Adipocyte (in vitro differentiated cells): ENCODE data around the gene TMEM87B.
"Not testable (repeated sequence)": the region's sequence is repeated elsewhere in the genome, so short reads cannot be mapped to it uniquely, and the experiment has no call there.

Experiments used
- DNase-seq: peaks from one replicate; pipeline ENCODE4 v3.0.0-alpha.2; 2015; ENCODE audit warnings: low read depth
- H3K27me3 ChIP-seq: replicated peaks from 2 replicates; pipeline ENCODE4 v1.7.0; 2013; ENCODE audit warnings: mild to moderate bottlenecking, low read length, moderate library complexity; ENCODE audit not compliant: control insufficient read depth, insufficient read depth
- H3K36me3 ChIP-seq: 2 replicates; pipeline ENCODE4 v1.7.0; 2013; ENCODE audit warnings: low read length, mild to moderate bottlenecking, moderate library complexity; ENCODE audit not compliant: control insufficient read depth, insufficient read depth, severe bottlenecking
- H3K4me1 ChIP-seq: 2 replicates; pipeline ENCODE4 v1.7.0; 2013; ENCODE audit warnings: mild to moderate bottlenecking, low read length, moderate library complexity; ENCODE audit not compliant: control insufficient read depth, insufficient read depth
- H3K4me3 ChIP-seq: 2 replicates; pipeline ENCODE4 v1.7.0; 2013; ENCODE audit warnings: mild to moderate bottlenecking, low read length, moderate library complexity
- H3K9ac ChIP-seq: 2 replicates; pipeline ENCODE4 v1.7.0; 2013; ENCODE audit warnings: mild to moderate bottlenecking, low read length, moderate library complexity
- H3K9me3 ChIP-seq: 2 replicates; pipeline ENCODE4 v1.7.0; 2013; ENCODE audit warnings: mild to moderate bottlenecking, low read length, moderate library complexity; ENCODE audit not compliant: control insufficient read depth

Gene TMEM87B

DNA sequence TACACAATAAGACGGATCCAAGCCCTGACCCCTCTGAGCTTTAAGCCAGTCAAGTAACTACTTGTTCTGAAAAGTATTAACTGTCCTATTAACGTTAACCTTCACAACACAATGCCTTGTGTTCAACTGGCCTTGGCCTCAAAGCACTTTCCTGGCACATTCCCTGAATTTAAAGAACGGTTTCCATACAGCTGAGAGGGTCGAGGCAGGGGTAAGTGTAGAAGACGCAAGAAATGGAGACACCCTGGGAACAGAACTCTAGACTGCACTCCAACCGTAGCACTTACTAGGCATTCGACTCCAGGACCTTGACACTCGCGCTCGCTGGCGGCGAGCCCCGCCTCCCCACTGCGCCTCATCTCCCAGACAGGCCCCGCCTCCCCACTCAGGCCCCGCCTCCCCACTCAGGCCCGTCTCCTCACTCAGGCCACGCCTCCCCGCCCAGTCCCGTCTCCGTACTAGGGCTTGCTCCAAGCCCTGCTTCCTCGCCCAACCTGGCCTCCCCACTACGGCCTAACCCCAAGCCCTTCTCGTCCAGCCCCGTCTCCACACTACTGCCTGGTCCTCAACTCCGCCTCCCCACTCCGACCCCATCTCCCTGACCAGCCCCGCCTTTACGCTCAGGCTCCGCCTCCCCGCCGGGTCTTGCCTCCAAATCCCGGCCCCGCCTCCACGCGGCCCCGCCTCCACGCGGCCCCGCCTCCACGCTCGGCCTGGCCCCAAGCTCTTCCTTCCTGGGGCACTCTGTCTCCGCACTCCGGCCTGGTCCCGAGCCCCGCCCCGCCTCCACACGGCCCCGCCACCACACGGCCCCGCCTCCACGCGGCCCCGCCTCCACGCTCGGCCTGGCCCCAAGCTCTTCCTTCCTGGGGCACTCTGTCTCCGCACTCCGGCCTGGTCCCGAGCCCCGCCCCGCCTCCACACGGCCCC, 887 bp upstream of the TMEM87B start:
- Histone ChIP-seq H3K9me3 (no peaks in the 10 kb centered on the region), H3K36me3 (no peaks in the 10 kb centered on the region), H3K9ac (peak overlapping the region; percentile 77), H3K4me3 (peak overlapping the region; percentile 82), H3K27me3 (no peaks in the 10 kb centered on the region), H3K4me1 (peaks cover 25% of the 10 kb centered on the region)
- DNase-seq, result peak; percentile 98

DNA sequence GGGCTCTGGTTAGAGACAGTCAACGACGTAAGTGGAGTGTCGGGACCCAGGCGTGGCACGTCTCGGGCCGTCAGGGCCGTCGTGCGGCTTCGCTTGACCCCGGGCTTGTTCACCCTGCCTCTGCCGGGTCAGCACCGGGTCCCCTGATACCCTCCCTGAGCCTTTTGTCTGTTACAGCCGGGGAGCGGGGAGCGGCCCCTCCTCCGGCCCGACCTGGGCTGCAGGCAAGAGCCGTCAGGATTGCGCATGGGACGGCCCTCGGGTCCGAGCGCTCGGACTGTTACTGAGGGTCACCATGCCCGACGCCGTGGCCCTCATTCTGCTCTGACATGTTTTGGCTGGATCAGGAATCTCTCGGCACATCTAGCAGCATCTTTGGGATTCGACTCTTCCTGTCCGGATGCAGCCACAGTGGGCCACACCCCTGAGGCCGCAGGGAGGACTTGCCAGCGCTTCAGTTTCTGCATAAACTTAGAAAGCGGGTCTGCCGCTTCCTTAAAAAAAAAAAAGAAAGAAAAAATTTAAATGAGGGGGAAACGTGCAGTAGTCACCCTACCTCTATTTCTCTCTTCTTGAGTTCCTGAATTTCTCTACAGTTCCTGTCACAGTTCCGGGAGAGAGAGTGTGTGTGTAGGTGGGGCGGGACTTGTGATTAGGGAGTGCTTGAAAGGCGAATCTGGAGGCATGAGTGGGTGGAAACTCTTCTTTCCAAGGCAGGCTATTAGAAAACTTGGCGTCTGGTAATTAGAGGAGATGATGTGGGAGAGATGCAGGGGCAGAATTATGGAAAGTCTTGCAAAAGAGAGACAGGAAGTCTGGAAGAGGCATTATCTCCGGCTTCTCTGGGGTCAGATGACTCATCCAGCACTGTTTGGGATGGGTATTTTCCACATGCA, 909 bp downstream of the TMEM87B start:
- peak overlapping the region; percentile 98 for H3K9ac ChIP-seq
- H3K27me3 ChIP-seq, result no peaks in the 10 kb centered on the region
- peak overlapping the region; percentile 95 for H3K4me3 ChIP-seq
- peak; percentile 89 for DNase-seq
- peaks cover 7% of the 10 kb centered on the region for H3K36me3 ChIP-seq
- no peaks in the 10 kb centered on the region for H3K9me3 ChIP-seq
- peaks cover 25% of the 10 kb centered on the region for H3K4me1 ChIP-seq

DNA sequence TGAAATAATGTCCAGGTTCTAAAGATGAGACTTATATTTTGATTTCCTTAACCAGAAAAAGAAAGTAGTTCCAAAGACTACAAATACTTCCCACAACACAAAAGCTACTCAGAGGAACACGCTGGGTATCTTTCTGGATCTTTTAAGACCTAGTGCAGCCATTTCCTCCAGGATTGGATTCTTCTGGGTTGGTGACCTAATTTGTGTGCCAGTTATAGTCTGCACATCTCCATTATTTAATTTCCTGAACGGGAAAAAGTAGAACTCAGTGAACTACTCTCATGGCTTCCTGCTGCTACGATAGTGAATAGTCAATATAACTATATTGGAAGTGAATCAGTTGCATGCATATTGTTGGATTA, 1.5 kb downstream of the TMEM87B start:
- Histone ChIP-seq H3K9ac (peak overlapping the region; percentile 98), H3K9me3 (no peaks in the 10 kb centered on the region), H3K36me3 (peaks cover 14% of the 10 kb centered on the region), H3K27me3 (no peaks in the 10 kb centered on the region), H3K4me3 (peak overlapping the region; percentile 95), H3K4me1 (peaks cover 25% of the 10 kb centered on the region)
- DNase-seq, result no peak

DNA sequence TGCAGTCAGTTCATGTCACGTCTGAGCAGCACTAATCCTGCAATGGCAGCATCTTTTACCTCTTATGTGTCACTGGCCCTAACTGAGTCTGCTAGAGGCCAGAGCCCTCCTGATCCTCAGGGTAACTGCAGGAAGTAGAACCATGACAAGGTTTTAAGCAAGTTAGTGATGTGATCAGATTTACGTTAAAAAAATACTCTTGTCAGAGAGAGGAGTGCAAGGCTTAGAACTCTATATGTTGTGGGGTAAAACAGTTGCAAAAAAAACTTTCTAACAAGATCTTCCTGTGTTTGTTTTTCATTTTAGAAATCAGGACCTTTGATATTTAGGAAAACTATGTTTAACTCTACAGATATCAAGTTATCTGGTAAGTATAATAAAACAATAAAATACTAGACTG, 4.6 kb downstream of the TMEM87B start:
- no peaks in the 10 kb centered on the region for H3K27me3 ChIP-seq
- peaks cover 20% of the 10 kb centered on the region for H3K4me1 ChIP-seq
- no peak for DNase-seq
- H3K9ac ChIP-seq, result no peak overlapping the region
- H3K9me3 ChIP-seq, result no peaks in the 10 kb centered on the region
- no peak overlapping the region for H3K4me3 ChIP-seq
- H3K36me3 ChIP-seq, result peaks cover 44% of the 10 kb centered on the region

DNA sequence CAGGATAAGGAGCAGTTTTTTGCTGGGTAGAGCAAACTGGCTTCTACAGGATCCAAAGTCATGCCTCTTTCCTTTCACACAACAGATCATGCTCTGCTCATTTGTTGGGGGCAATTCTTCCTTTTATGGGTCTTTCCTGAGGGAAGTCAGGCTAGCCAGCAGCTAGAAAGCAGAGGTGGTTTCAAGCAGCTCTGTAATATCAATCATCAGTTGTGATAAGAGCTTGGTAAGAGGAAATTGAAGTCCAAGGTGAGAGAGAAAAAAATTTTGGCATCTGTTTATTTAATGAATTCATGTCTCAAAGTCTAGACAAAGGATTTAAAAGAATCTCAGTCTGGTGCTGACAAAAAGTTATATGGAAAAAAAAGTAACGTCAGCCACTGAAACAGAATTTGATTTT, 6.2 kb downstream of the TMEM87B start:
- no peaks in the 10 kb centered on the region for H3K27me3 ChIP-seq
- H3K9ac ChIP-seq, result no peak overlapping the region
- peaks cover 33% of the 10 kb centered on the region for H3K4me1 ChIP-seq
- no peak for DNase-seq
- no peak overlapping the region for H3K4me3 ChIP-seq
- peaks cover 52% of the 10 kb centered on the region for H3K36me3 ChIP-seq
- no peaks in the 10 kb centered on the region for H3K9me3 ChIP-seq

DNA sequence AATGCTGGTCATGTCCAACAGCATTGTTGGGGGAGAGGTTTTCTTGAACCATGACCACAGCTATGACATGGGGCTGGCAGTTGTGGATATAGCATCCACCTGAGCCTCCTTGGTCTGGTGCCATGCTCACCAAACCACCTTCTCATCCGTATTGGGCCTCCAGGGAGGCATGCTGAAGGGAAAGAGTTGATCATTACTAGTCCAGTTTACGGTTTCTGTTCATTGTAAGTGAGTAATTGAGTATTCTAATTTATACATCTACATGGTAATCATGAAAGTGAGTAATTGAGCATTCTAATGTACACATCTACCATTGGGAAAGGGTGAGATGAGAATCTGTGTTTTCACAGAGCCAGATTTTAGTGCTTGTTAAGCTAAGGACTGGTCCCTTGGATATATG, 6.8 kb downstream of the TMEM87B start:
- Histone ChIP-seq H3K27me3 (no peaks in the 10 kb centered on the region), H3K4me1 (peaks cover 32% of the 10 kb centered on the region), H3K36me3 (peaks cover 57% of the 10 kb centered on the region), H3K4me3 (no peak overlapping the region), H3K9ac (no peak overlapping the region), H3K9me3 (no peaks in the 10 kb centered on the region)
- no peak for DNase-seq

DNA sequence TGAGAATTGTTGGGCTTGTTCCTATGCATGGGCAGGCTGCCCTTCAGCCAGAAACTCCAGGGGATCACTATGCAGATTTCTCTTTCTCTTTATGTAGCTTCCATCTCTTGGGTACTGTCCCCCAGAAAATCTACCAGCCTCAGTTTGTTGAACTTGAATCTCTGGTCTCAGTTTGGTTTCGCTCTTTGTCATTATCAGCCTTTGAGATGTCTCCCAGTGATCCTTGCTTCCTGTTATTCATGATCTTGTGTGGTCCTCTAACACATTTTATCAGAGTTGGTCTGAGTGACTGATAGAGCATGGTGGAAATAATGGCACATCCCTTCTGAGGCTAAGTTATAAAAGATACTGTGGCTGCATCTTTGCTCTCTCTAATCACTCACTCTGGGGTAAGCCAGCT, 7.8 kb downstream of the TMEM87B start:
- Histone ChIP-seq H3K27me3 (no peaks in the 10 kb centered on the region), H3K36me3 (peaks cover 65% of the 10 kb centered on the region), H3K4me3 (no peak overlapping the region), H3K4me1 (peaks cover 23% of the 10 kb centered on the region), H3K9me3 (no peaks in the 10 kb centered on the region), H3K9ac (no peak overlapping the region)
- DNase-seq, result no peak

DNA sequence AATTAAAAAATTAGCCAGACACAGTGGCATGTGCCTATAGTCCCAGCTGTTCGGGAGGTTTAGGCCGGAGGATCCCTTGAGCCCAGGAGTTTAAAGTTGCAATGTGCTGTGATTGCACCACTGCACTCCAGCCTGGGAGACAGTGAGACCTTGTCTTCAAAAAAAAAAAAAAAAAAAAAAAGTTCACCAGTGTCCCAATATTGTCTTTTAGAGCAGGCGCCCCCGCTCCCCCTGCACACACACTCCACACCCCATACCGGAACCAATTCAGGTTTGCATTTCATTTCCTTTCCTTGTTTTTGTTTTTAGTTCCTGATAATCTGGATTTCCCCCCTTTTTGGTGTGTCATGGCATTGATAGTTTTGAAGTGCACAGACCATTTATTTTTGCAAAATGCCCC, 10.4 kb downstream of the TMEM87B start:
- peaks cover 77% of the 10 kb centered on the region for H3K36me3 ChIP-seq

DNA sequence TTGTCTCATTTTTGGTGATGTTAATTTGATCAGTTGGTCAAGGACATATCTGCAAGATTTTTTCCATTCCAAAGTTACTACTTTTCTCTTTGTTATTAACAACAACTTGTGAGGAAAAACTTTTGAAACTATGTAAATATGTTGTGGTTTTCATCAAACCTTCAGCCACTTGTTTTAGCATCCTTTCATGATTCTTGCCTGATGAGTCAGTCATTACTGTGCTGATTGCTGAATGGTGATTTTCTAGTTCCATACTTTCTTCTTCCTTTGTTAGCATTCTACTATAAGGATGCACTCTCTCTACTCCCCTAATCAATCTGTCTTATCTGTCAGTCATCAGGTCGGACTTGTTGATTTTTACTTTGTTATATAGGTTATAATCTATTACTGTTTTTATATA, 10.9 kb downstream of the TMEM87B start:
- peaks cover 72% of the 10 kb centered on the region for H3K36me3 ChIP-seq
- no peaks in the 10 kb centered on the region for H3K27me3 ChIP-seq
- no peak overlapping the region for H3K9ac ChIP-seq
- peaks cover 16% of the 10 kb centered on the region for H3K4me1 ChIP-seq
- DNase-seq, result peak; percentile 83
- no peak overlapping the region for H3K4me3 ChIP-seq
- H3K9me3 ChIP-seq, result no peaks in the 10 kb centered on the region

More for the DNA sequence above, 10.4 kb downstream of the TMEM87B start:
- peaks cover 16% of the 10 kb centered on the region for H3K4me1 ChIP-seq
- H3K4me3 ChIP-seq, result no peak overlapping the region
- DNase-seq, result no peak
- no peaks in the 10 kb centered on the region for H3K9me3 ChIP-seq
- peak overlapping the region; percentile 53 for H3K9ac ChIP-seq
- no peaks in the 10 kb centered on the region for H3K27me3 ChIP-seq

DNA sequence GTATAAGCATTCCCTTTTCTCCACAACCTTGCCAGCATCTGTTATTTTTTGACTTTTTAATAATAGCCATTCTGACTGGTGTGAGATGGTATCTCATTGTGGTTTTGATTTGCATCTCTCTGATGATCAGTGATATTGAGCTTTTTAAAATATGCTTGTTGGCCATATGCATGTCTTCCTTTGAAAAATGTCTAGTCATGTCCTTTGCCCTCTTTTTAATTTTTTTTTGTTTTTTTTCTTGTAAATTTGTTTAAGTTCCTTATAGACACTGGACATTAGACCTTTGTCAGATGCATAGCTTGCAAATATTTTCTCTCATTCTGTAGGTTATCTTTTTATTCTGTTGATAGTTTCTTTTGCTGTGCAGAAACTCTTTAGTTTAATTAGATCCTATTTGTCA, 14.7 kb downstream of the TMEM87B start:
- H3K9ac ChIP-seq, H3K9me3 ChIP-seq, H3K27me3 ChIP-seq, DNase-seq, H3K4me3 ChIP-seq: not testable (repeated sequence)
- Histone ChIP-seq H3K4me1 (peaks cover 15% of the 10 kb centered on the region), H3K36me3 (peaks cover 38% of the 10 kb centered on the region)

DNA sequence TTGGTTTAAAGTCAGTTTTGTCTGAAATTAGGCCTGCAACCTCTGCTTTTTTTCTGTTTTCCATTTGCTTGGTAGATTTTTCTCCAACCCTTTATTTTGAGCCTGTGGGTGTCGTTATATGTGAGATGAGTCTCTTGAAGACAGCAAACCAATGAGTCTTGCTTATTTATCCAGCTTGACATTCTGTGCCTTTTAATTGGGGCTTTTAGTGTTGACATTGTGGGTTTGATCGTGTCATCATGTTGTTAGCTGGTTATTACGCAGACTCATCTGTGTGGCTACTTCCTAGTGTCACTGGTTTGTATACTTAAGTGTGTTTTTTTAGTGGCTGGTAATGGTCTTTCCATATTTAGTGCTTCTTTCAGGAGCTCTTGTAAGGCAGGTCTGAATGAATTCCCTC, 18.8 kb downstream of the TMEM87B start:
- no peak for DNase-seq
- H3K36me3 ChIP-seq, result peaks cover 30% of the 10 kb centered on the region
- no peak overlapping the region for H3K4me3 ChIP-seq
- H3K9ac ChIP-seq, result no peak overlapping the region
- peaks cover 10% of the 10 kb centered on the region for H3K4me1 ChIP-seq
- peaks cover 9% of the 10 kb centered on the region for H3K9me3 ChIP-seq
- H3K27me3 ChIP-seq, result no peaks in the 10 kb centered on the region
